GM13976 (cell line): Measurements from ENCODE around the gene FAM3D.

ENCODE experiments used
- DNase-seq: peaks from one replicate; pipeline ENCODE4 v3.0.0; 2012; ENCODE audit warnings: low spot score
- CTCF ChIP-seq: IDR thresholded peaks from 2 replicates; pipeline ENCODE4 v1.5.1; 2012; ENCODE audit warnings: borderline replicate concordance, mild to moderate bottlenecking; ENCODE audit not compliant: insufficient read depth; ENCODE audit errors: extremely low read depth, missing control alignments, control extremely low read depth
- in situ Hi-C: fragments of 300-500 bp; cut with MboI; formaldehyde crosslinking; loops from one replicate; pipeline ENCODE4 v1.12.0; 2022; ENCODE audit warnings: low sequenced_read_pairs, mixed read lengths, inconsistent platforms; ENCODE audit not compliant: unreplicated experiment

FAM3D gene

GRCh38 chr3:58639001-58639400 is 27.6 kb downstream of the FAM3D start:
- DNase-seq, result no peak
- in situ Hi-C loops, result no loop called here
- no peak for TF ChIP-seq CTCF

GRCh38 chr3:58638591-58638990 is 28.0 kb downstream of the FAM3D start:
- in situ Hi-C loops, result no loop called here
- TF ChIP-seq CTCF, result no peak
- DNase-seq, result no peak

GRCh38 chr3:58637509-58637908 is 29.1 kb downstream of the FAM3D start:
- DNase-seq, result no peak
- no peak for TF ChIP-seq CTCF
- in situ Hi-C loops, result no loop called here

- peak; percentile 67 for DNase-seq
- in situ Hi-C loops, result no loop called here
- TF ChIP-seq CTCF, result no peak
These were observed 30.9 kb downstream of the FAM3D start for GRCh38 chr3:58635371-58636285.

- DNase-seq, result no peak
- in situ Hi-C loops, result no loop called here
- no peak for TF ChIP-seq CTCF
These were observed 33.3 kb downstream of the FAM3D start for GRCh38 chr3:58633157-58633865.

- no peak for DNase-seq
- TF ChIP-seq CTCF, result no peak
- in situ Hi-C loops, result no loop called here
These were observed 34.8 kb downstream of the FAM3D start for GRCh38 chr3:58631742-58632141.
